DND-41 (cell line): ENCODE measurements around the gene NRXN2.

ENCODE experiments used
- ATAC-seq: fragments of 200-7000 bp; cut with Tn5 transposase; 3 replicates; pipeline ENCODE4 v1.9.1; 2021; ENCODE audit warnings: low read depth; ENCODE audit not compliant: insufficient read depth
- DNase-seq: peaks from one replicate; pipeline ENCODE4 v3.0.0-alpha.2; 2020
- H2AFZ ChIP-seq: 2 replicates; pipeline ENCODE4 v1.6.0; 2012; ENCODE audit warnings: low read depth, low read length
- H3K27ac ChIP-seq: 2 replicates; pipeline ENCODE4 v1.5.1; 2012; ENCODE audit warnings: low read length, inconsistent platforms
- H3K27me3 ChIP-seq: fragments of 200-600 bp; sonication (generic); 2 replicates; pipeline ENCODE4 v1.6.0; 2012; ENCODE audit warnings: low read length, mild to moderate bottlenecking, inconsistent platforms; ENCODE audit not compliant: insufficient read depth, poor library complexity
- H3K36me3 ChIP-seq: 2 replicates; pipeline ENCODE4 v1.5.1; 2012; ENCODE audit warnings: low read length, inconsistent platforms; ENCODE audit not compliant: insufficient read depth
- H3K4me1 ChIP-seq: 2 replicates; pipeline ENCODE4 v1.5.1; 2012; ENCODE audit warnings: mild to moderate bottlenecking, low read length; ENCODE audit not compliant: insufficient read depth
- H3K4me2 ChIP-seq: 2 replicates; pipeline ENCODE4 v1.6.0; 2012; ENCODE audit warnings: mild to moderate bottlenecking, moderate library complexity, low read length, inconsistent platforms; ENCODE audit not compliant: insufficient read depth
- H3K4me3 ChIP-seq, 2 experiments: fragments of 200-600 bp in 1 of 2; shearing (Covaris generic) in 1 of 2; 2 replicates each; pipeline ENCODE4 v1.5.1; 2012 to 2016; ENCODE audit warnings: inconsistent platforms in 2 of 2, low read length in 2 of 2, mild to moderate bottlenecking in 2 of 2, low read depth in 1 of 2, moderate library complexity in 1 of 2
- H3K79me2 ChIP-seq: 2 replicates; pipeline ENCODE4 v1.6.0; 2012; ENCODE audit warnings: low read length, inconsistent platforms; ENCODE audit not compliant: insufficient read depth
- H3K9ac ChIP-seq: 2 replicates; pipeline ENCODE4 v1.6.0; 2012; ENCODE audit warnings: low read depth, mild to moderate bottlenecking, inconsistent platforms, low read length, moderate library complexity
- H3K9me3 ChIP-seq: 2 replicates; pipeline ENCODE4 v1.5.1; 2012; ENCODE audit warnings: low read length, moderate library complexity, mild to moderate bottlenecking, inconsistent platforms; ENCODE audit not compliant: insufficient read depth, severe bottlenecking
- H4K20me1 ChIP-seq: 2 replicates; pipeline ENCODE4 v1.6.0; 2012; ENCODE audit warnings: low read length; ENCODE audit not compliant: insufficient read depth
- CTCF ChIP-seq: IDR thresholded peaks from 2 replicates; pipeline ENCODE4 v1.5.1; 2012; ENCODE audit warnings: borderline replicate concordance, low read length, moderate library complexity, mild to moderate bottlenecking; ENCODE audit not compliant: poor library complexity, severe bottlenecking; ENCODE audit errors: extremely low read depth
- EZH2 ChIP-seq: IDR thresholded peaks from 3 replicates; pipeline ENCODE4 v1.6.1; 2012; ENCODE audit warnings: borderline replicate concordance, low read depth, mild to moderate bottlenecking, moderate library complexity, low read length, inconsistent platforms; ENCODE audit not compliant: severe bottlenecking

The NRXN2 gene

DNA sequence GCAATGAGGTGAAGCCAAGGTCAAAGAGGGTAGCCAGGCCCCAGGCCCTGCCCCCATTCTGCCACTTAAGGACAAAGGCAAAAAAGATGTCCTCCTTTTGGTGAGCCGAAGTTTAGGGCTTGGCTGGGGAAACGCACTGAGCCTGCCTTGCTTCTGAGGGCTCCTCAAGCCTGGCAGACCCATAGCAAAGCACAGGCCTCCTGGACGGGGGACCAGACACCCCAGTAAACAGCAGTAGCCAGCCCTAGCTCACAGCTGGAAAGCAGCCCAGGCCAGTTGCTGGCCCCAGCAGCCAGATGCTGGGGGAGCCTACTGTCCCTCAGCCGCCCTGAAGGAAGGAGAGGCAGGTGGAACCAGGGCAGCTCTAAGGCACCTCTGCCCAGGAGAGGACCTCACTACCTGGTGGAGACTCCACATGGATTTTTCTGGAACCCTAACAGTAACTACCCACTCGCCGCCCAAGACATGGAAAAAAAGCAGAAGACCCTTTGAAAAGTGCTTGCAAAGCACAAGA is 40.6 kb upstream of the NRXN2 start:
- H3K4me3 ChIP-seq, result no peak overlapping the region
- ATAC-seq (no peak), DNase-seq (no peak)
- TF ChIP-seq CTCF (no peak), EZH2 (no peak)
- no peaks in the 10 kb centered on the region for H3K9me3 ChIP-seq
- H3K27me3 ChIP-seq, result no peaks in the 10 kb centered on the region
- H3K4me2 ChIP-seq, result no peak overlapping the region
- peaks cover 64% of the 10 kb centered on the region for H3K36me3 ChIP-seq
- peaks cover 42% of the 10 kb centered on the region for H3K79me2 ChIP-seq
- no peak overlapping the region for H2AFZ ChIP-seq
- H3K9ac ChIP-seq, result 0 out of 2 replicates have a peak overlapping the region, but pooled peaks have one; percentile 3
- H4K20me1 ChIP-seq, result peaks cover 74% of the 10 kb centered on the region
- H3K4me1 ChIP-seq, result peaks cover 42% of the 10 kb centered on the region
- H3K27ac ChIP-seq, result peak overlapping the region; percentile 7; the same call in 1 of the 2 replicates

GRCh38 chr11:64762674-64763525 is 39.9 kb upstream of the NRXN2 start:
- Histone ChIP-seq H3K79me2 (peaks cover 35% of the 10 kb centered on the region), H3K27me3 (no peaks in the 10 kb centered on the region), H2AFZ (no peak overlapping the region), H3K9ac (no peak overlapping the region), H4K20me1 (peaks cover 67% of the 10 kb centered on the region), H3K9me3 (no peaks in the 10 kb centered on the region), H3K4me2 (no peak overlapping the region), H3K4me3 (no peak overlapping the region), H3K36me3 (peaks cover 57% of the 10 kb centered on the region), H3K4me1 (peaks cover 36% of the 10 kb centered on the region), H3K27ac (peak overlapping the region; percentile 17; the same call in 1 of the 2 replicates)
- ATAC-seq, result no peak
- peak; percentile 35 for DNase-seq
- TF ChIP-seq CTCF, result no peak
- no peak for TF ChIP-seq EZH2

GRCh38 chr11:64762277-64762673 is 39.3 kb upstream of the NRXN2 start:
- Histone ChIP-seq H3K36me3 (peaks cover 51% of the 10 kb centered on the region), H2AFZ (no peak overlapping the region), H3K27ac (peak overlapping the region; percentile 17; the same call in 1 of the 2 replicates), H3K4me3 (no peak overlapping the region), H3K27me3 (no peaks in the 10 kb centered on the region), H3K9ac (no peak overlapping the region), H4K20me1 (peaks cover 61% of the 10 kb centered on the region), H3K79me2 (peaks cover 29% of the 10 kb centered on the region), H3K9me3 (no peaks in the 10 kb centered on the region), H3K4me2 (no peak overlapping the region), H3K4me1 (peaks cover 30% of the 10 kb centered on the region)
- DNase-seq (no peak), ATAC-seq (peak; percentile 11; the same call in 1 of the 3 replicates)
- TF ChIP-seq EZH2, result no peak
- no peak for TF ChIP-seq CTCF
